HCT116 (cell line): ENCODE results near the gene SRGAP1. TPM values are rescaled to one million over a fixed set of nuclear protein-coding genes. Genes with fewer than 3 reads are reported as not detected.
A peak's percentile ranks its signal among the peaks of the same experiment; 100 is the strongest.

Experiments
- ATAC-seq: fragments of 200-7000 bp; cut with Tn5 transposase; 2 replicates; pipeline ENCODE4 v1.9.1; 2020; ENCODE audit warnings: mild to moderate bottlenecking, moderate library complexity
- BruUV-seq: library from RNA; stranded (reverse); fragments of 400-500 nt; replicated peaks from 2 replicates; lab custom pipeline; 2021; lab: Mats Ljungman, UMichigan
- CTCF ChIA-PET: fragments of 300-600 bp; sonication (Branson Sonifier 250); formaldehyde crosslinking; loops from one replicate; lab custom pipeline; 2021; ENCODE audit warnings: antibody characterized with exemption; lab: Charles Lee
- POLR2A ChIA-PET: fragments of 300-600, 350-600 bp; sonication (Branson Sonifier 250); formaldehyde crosslinking; loops from one replicate; lab custom pipeline; 2021; ENCODE audit warnings: antibody characterized with exemption; lab: Charles Lee
- RAD21 ChIA-PET, 2 experiments: fragments of 300-600 bp; sonication (Branson Sonifier 250); formaldehyde crosslinking; loops; one replicate each; lab custom pipeline; 2023; ENCODE audit warnings: low total read pairs in 2 of 2; ENCODE audit not compliant: uncharacterized antibody in 2 of 2, unreplicated experiment in 2 of 2, low non-redundant PET in 1 of 2; lab: Charles Lee
- DNase-seq: peaks from one replicate; pipeline ENCODE4 v3.0.0-alpha.2; 2010; ENCODE audit warnings: low read depth, low spot score
- H2AFZ ChIP-seq: fragments of 200-600 bp; shearing (Covaris generic), sonication (generic); 2 replicates; pipeline ENCODE4 v1.6.1; 2017; ENCODE audit warnings: low read depth, mixed run types, mixed read lengths, antibody characterized with exemption, low read length; ENCODE audit not compliant: poor library complexity, severe bottlenecking
- H3K27ac ChIP-seq: 2 replicates; pipeline ENCODE4 v1.5.1; 2012; ENCODE audit warnings: low read depth, low read length
- H3K27me3 ChIP-seq: fragments of 200-600 bp; sonication (generic); 2 replicates; pipeline ENCODE4 v1.6.1; 2016; ENCODE audit warnings: mixed run types, low read length, mixed read lengths; ENCODE audit not compliant: insufficient read depth
- H3K36me3 ChIP-seq, 2 experiments: fragments of 200-500 bp in 1 of 2; fragments of 200-600 bp in 1 of 2; sonication (Bioruptor generic) in 1 of 2; sonication (generic) in 1 of 2; 2 replicates each; pipeline versions ENCODE4 v1.5.1 to v1.6.1; 2014 to 2016; ENCODE audit warnings: low read length in 2 of 2, inconsistent platforms in 1 of 2, mixed read lengths in 1 of 2, mixed run types in 1 of 2; ENCODE audit not compliant: insufficient read depth in 2 of 2, control insufficient read depth in 1 of 2
- H3K4me1 ChIP-seq, 2 experiments: fragments of 200-600 bp in 1 of 2; sonication (generic) in 1 of 2; 2 replicates each; pipeline versions ENCODE4 v1.5.1 to v1.6.1; 2012 to 2017; ENCODE audit warnings: low read length in 2 of 2, inconsistent platforms in 1 of 2, mild to moderate bottlenecking in 1 of 2, mixed read lengths in 1 of 2, mixed run types in 1 of 2, moderate library complexity in 1 of 2; ENCODE audit not compliant: insufficient read depth in 2 of 2, control insufficient read depth in 1 of 2
- H3K4me2 ChIP-seq: fragments of 200-600 bp; sonication (generic); 2 replicates; pipeline ENCODE4 v1.6.1; 2017; ENCODE audit warnings: mixed run types, low read length, mixed read lengths
- H3K4me3 ChIP-seq, 2 experiments: fragments of 200-600 bp in 1 of 2; sonication (generic) in 1 of 2; replicated peaks in 1 of 2; 2 replicates each; pipeline ENCODE4 v1.5.1; 2011 to 2016; ENCODE audit warnings: low read length in 2 of 2, control low read depth in 1 of 2, low read depth in 1 of 2, mild to moderate bottlenecking in 1 of 2, mixed read lengths in 1 of 2, mixed run types in 1 of 2
- H3K79me2 ChIP-seq: fragments of 200-600 bp; sonication (generic); 2 replicates; pipeline ENCODE4 v1.6.1; 2017; ENCODE audit warnings: mild to moderate bottlenecking, mixed run types, low read length, moderate library complexity, mixed read lengths; ENCODE audit not compliant: insufficient read depth
- H3K9ac ChIP-seq: fragments of 200-600 bp; sonication (generic); 2 replicates; pipeline ENCODE4 v1.6.1; 2016; ENCODE audit warnings: low read length, mixed read lengths
- H3K9me2 ChIP-seq: fragments of 200-600 bp; sonication (generic), shearing (Covaris generic); 2 replicates; pipeline ENCODE4 v1.6.1; 2017; ENCODE audit warnings: mixed run types, mild to moderate bottlenecking, moderate library complexity; ENCODE audit not compliant: insufficient read depth
- H3K9me3 ChIP-seq, 2 experiments: fragments of 200-500 bp in 1 of 2; fragments of 200-600 bp in 1 of 2; sonication (Bioruptor generic) in 1 of 2; sonication (generic) in 1 of 2; 2 replicates each; pipeline ENCODE4 v1.6.1; 2014 to 2017; ENCODE audit warnings: low read length in 2 of 2, mixed read lengths in 2 of 2, inconsistent platforms in 1 of 2, low read depth in 1 of 2, mild to moderate bottlenecking in 1 of 2, mixed run types in 1 of 2, moderate library complexity in 1 of 2; ENCODE audit not compliant: control insufficient read depth in 1 of 2, insufficient read depth in 1 of 2
- H4K20me1 ChIP-seq: fragments of 200-600 bp; sonication (generic), shearing (Covaris generic); 2 replicates; pipeline ENCODE4 v1.6.1; 2017; ENCODE audit warnings: mixed run types, mild to moderate bottlenecking, moderate library complexity; ENCODE audit not compliant: insufficient read depth
- CTCF ChIP-seq, 3 experiments: fragments of 200-600 bp in 1 of 3; sonication (generic) in 1 of 3; IDR thresholded peaks in 2 of 3; conservative IDR thresholded peaks in 1 of 3; 2 replicates each; pipeline ENCODE4 v1.5.1; 2012 to 2017; ENCODE audit warnings: low read depth in 2 of 3, low read length in 2 of 3, antibody characterized with exemption in 1 of 3, borderline replicate concordance in 1 of 3, control low read depth in 1 of 3, mild to moderate bottlenecking in 1 of 3, mixed read lengths in 1 of 3, mixed run types in 1 of 3, moderate library complexity in 1 of 3; ENCODE audit not compliant: insufficient read depth in 1 of 3
- ELF1 ChIP-seq: IDR thresholded peaks from 2 replicates; pipeline ENCODE4 v1.6.1; 2012; ENCODE audit warnings: low read depth, borderline replicate concordance
- EZH2phosphoT487 ChIP-seq: fragments of 200-600 bp; IDR thresholded peaks from 2 replicates; pipeline ENCODE4 v1.6.1; 2018; ENCODE audit warnings: antibody characterized with exemption, borderline replicate concordance
- POLR2A ChIP-seq: IDR thresholded peaks from 2 replicates; pipeline ENCODE4 v1.7.0; 2011; ENCODE audit warnings: borderline replicate concordance; ENCODE audit not compliant: insufficient read depth, insufficient read length; ENCODE audit errors: extremely low read depth
- TCF7L2 ChIP-seq: IDR thresholded peaks from 2 replicates; pipeline ENCODE4 v1.7.0; 2011; ENCODE audit warnings: borderline replicate concordance, inconsistent platforms; ENCODE audit not compliant: insufficient read depth, insufficient read length; ENCODE audit errors: extremely low read depth
- YY1 ChIP-seq: IDR thresholded peaks from 2 replicates; pipeline ENCODE4 v1.6.1; 2011; ENCODE audit warnings: low read length, low read depth, moderate library complexity, mild to moderate bottlenecking; ENCODE audit not compliant: insufficient replicate concordance; ENCODE audit errors: extremely low read depth
- ZFX ChIP-seq: fragments of 450-650 bp; IDR thresholded peaks from 2 replicates; pipeline ENCODE4 v1.6.1; 2017
- intact Hi-C: fragments of 100-400 bp; cut with micrococcal nuclease; formaldehyde crosslinking; loops from 2 replicates; pipeline ENCODE4 v1.10.0; 2022
- total RNA-seq: library from RNA; stranded (reverse); gene quantifications from one replicate; pipeline ENCODE4 v1.2.1, GENCODE V29; 2021; ENCODE audit not compliant: unreplicated experiment

The SRGAP1 gene
- total RNA-seq, 1 experiment from 2014 or later, result 16.6 TPM

GRCh38 chr12:63928305-63928704 is 83.8 kb downstream of the SRGAP1 start:
- no peaks in the 10 kb centered on the region for H3K9me2 ChIP-seq
- DNase-seq (no peak), ATAC-seq (no peak)
- no peak overlapping the region for H3K9ac ChIP-seq
- no peaks in the 10 kb centered on the region for H3K9me3 ChIP-seq
- intact Hi-C loops, result no loop called here
- H3K4me3 ChIP-seq, result no peak overlapping the region
- no peak overlapping the region for H3K4me2 ChIP-seq
- POLR2A ChIA-PET, result no interaction called here
- H3K4me1 ChIP-seq, result peaks cover 0 to 39% of the 10 kb centered on the region in 2 experiments; a peak in 2 of 4 replicates
- H4K20me1 ChIP-seq, result no peaks in the 10 kb centered on the region
- H3K27ac ChIP-seq, result no peak overlapping the region
- no TSS peak for BruUV-seq
- RAD21 ChIA-PET, result no interaction called here
- H3K27me3 ChIP-seq, result no peaks in the 10 kb centered on the region
- TF ChIP-seq ELF1 (no peak), ZFX (no peak), EZH2phosphoT487 (no peak)
- no peaks in the 10 kb centered on the region for H3K36me3 ChIP-seq
- CTCF ChIA-PET, result no interaction called here
- no peak overlapping the region for H2AFZ ChIP-seq
- H3K79me2 ChIP-seq, result peaks cover 69% of the 10 kb centered on the region

DNA sequence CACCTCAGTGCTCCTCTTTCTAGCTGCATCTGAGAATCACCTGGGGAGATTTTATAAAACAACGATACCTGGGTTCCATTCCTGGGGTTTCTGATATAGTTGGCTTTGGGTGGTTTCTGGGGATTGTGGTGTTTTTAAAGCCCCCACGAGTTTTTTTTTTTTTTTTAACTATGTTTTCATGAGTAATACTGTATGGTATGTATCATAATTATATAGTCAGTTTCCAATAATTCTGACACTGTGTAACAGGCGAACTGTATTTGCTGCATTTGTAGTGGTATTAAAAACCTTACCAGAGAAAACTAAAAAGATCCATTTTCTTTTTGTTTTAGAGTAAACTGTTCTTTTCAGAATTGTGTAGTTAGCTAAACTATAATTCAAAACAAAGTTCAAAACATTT is 84.9 kb downstream of the SRGAP1 start:
- no peak for TF ChIP-seq CTCF (IDR thresholded peaks at IDR 0.05 in 2 of 3, conservative IDR thresholded peaks at IDR 0.05 in 1 of 3; ENCODE audit: borderline replicate concordance in 1 of 3, insufficient read depth in 1 of 3, low read depth in 2 of 3, low read length in 2 of 3)
- no peak for TF ChIP-seq TCF7L2
- TF ChIP-seq YY1, result no peak
- TF ChIP-seq POLR2A, result no peak
- Histone ChIP-seq H3K4me2 (peak overlapping the region; percentile 15; the same call in 1 of the 2 replicates), H3K79me2 (peaks cover 70% of the 10 kb centered on the region), H3K4me3 (no peak overlapping the region), H3K27me3 (no peaks in the 10 kb centered on the region), H3K27ac (no peak overlapping the region), H3K36me3 (no peaks in the 10 kb centered on the region), H3K4me1 (peaks cover 0 to 39% of the 10 kb centered on the region in 2 experiments; a peak in 2 of 4 replicates), H2AFZ (no peak overlapping the region), H4K20me1 (no peaks in the 10 kb centered on the region), H3K9me3 (no peaks in the 10 kb centered on the region), H3K9ac (no peak overlapping the region), H3K9me2 (no peaks in the 10 kb centered on the region)
- ChIA-PET RAD21 (no interaction called here), CTCF (interaction anchor here (0.8 kb wide), 1 partner anchor 8 kb away, joined by 3 read pairs; no protein-coding TSS in a partner anchor), POLR2A (interaction anchor here (0.7 kb wide), 1 partner anchor 39 kb away, joined by 5 read pairs; no protein-coding TSS in a partner anchor)
- intact Hi-C loops, result no loop called here
- ATAC-seq (no peak), DNase-seq (no peak)
- BruUV-seq, result no TSS peak
